HepG2 (cell line): ENCODE data around the gene KLHL17. TPM values are rescaled to one million over a fixed set of nuclear protein-coding genes. Genes with fewer than 3 reads are reported as not detected.

Source experiments
- ARNT ChIP-seq: fragments of 450-650 bp; IDR thresholded peaks from 2 replicates; pipeline ENCODE4 v1.6.1; 2017
- CBX5 ChIP-seq: sonication (generic); formaldehyde crosslinking; IDR thresholded peaks from 2 replicates; pipeline ENCODE4 v1.4.0; 2020; ENCODE audit warnings: missing genetic modification reagents, borderline replicate concordance
- CTCF ChIP-seq: sonication (generic); formaldehyde crosslinking; IDR thresholded peaks from 2 replicates; pipeline ENCODE4 v1.5.0; 2020; ENCODE audit warnings: mild to moderate bottlenecking, missing genetic modification reagents, moderate library complexity
- FOXA1 ChIP-seq, 2 experiments: fragments of 450-650 bp in 1 of 2; sonication (generic) in 1 of 2; formaldehyde crosslinking in 1 of 2; IDR thresholded peaks; 2 replicates each; pipeline versions ENCODE4 v1.4.0 to v1.6.1; 2016 to 2020; ENCODE audit warnings: missing genetic modification reagents in 1 of 2
- FOXP1 ChIP-seq, 2 experiments: fragments of 450-650 bp in 1 of 2; IDR thresholded peaks; 2 replicates each; pipeline ENCODE4 v1.6.1; 2017 to 2018; ENCODE audit warnings: antibody characterized with exemption in 1 of 2
- HMG20B ChIP-seq: conservative IDR thresholded peaks from 2 replicates; pipeline ENCODE4 v1.6.1; 2016; ENCODE audit warnings: missing genetic modification reagents, missing compliant biosample characterization
- HNF1A ChIP-seq, 2 experiments: sonication (generic) in 1 of 2; formaldehyde crosslinking in 1 of 2; IDR thresholded peaks; 2 replicates each; pipeline versions ENCODE4 v1.4.0 to v1.6.1; 2016 to 2020; ENCODE audit warnings: borderline replicate concordance in 1 of 2, low read depth in 1 of 2, mild to moderate bottlenecking in 1 of 2, missing genetic modification reagents in 1 of 2
- HNRNPK ChIP-seq: fragments of 200-400 bp; formaldehyde crosslinking; IDR thresholded peaks from 2 replicates; pipeline ENCODE4 v1.6.1; 2018; ENCODE audit warnings: low read length, low read depth, moderate library complexity, mild to moderate bottlenecking; ENCODE audit not compliant: poor library complexity, severe bottlenecking
- HNRNPLL ChIP-seq: fragments of 200-400 bp; formaldehyde crosslinking; IDR thresholded peaks from 2 replicates; pipeline ENCODE4 v1.6.1; 2017; ENCODE audit warnings: mild to moderate bottlenecking, low read depth, low read length; ENCODE audit not compliant: poor library complexity, severe bottlenecking
- MIXL1 ChIP-seq: IDR thresholded peaks from 2 replicates; pipeline ENCODE4 v1.6.1; 2016
- NFE2L1 ChIP-seq: sonication (generic); formaldehyde crosslinking; IDR thresholded peaks from 2 replicates; pipeline ENCODE4 v1.4.0; 2020; ENCODE audit warnings: missing genetic modification reagents, mild to moderate bottlenecking, borderline replicate concordance
- RFX5 ChIP-seq: IDR thresholded peaks from 2 replicates; pipeline ENCODE4 v1.6.1; 2011; ENCODE audit warnings: low read depth, low read length, improper control_type of control experiment
- SOX5 ChIP-seq: IDR thresholded peaks from 2 replicates; pipeline ENCODE4 v1.6.1; 2016; ENCODE audit warnings: borderline replicate concordance
- SPEN ChIP-seq: sonication (generic); formaldehyde crosslinking; IDR thresholded peaks from 2 replicates; pipeline ENCODE4 v1.5.1; 2020; ENCODE audit warnings: low read depth, mild to moderate bottlenecking, missing genetic modification reagents
- ZFP1 ChIP-seq: IDR thresholded peaks from 2 replicates; pipeline ENCODE4 v1.6.1; 2016
- ZNF136 ChIP-seq: sonication (generic); formaldehyde crosslinking; IDR thresholded peaks from 2 replicates; pipeline ENCODE4 v1.8.1; 2022; ENCODE audit warnings: low read depth, mild to moderate bottlenecking, moderate library complexity, missing genetic modification reagents
- ZNF337 ChIP-seq: sonication (generic); formaldehyde crosslinking; IDR thresholded peaks from 2 replicates; pipeline ENCODE4 v1.5.1; 2020; ENCODE audit warnings: missing genetic modification reagents, low read depth, mild to moderate bottlenecking, borderline replicate concordance
- ZNF441 ChIP-seq: sonication (generic); formaldehyde crosslinking; IDR thresholded peaks from 2 replicates; pipeline ENCODE4 v1.7.0; 2021; ENCODE audit warnings: missing genetic modification reagents, borderline replicate concordance
- ZNF576 ChIP-seq: sonication (generic); formaldehyde crosslinking; IDR thresholded peaks from 2 replicates; pipeline ENCODE4 v1.4.0; 2020; ENCODE audit warnings: mild to moderate bottlenecking, missing genetic modification reagents
- ZNF614 ChIP-seq: IDR thresholded peaks from 2 replicates; pipeline ENCODE4 v1.6.1; 2018; ENCODE audit warnings: missing biosample characterization, missing genetic modification reagents, inconsistent platforms, borderline replicate concordance
- ZNF737 ChIP-seq: sonication (generic); formaldehyde crosslinking; IDR thresholded peaks from 2 replicates; pipeline ENCODE4 v1.5.0; 2020; ENCODE audit warnings: missing genetic modification reagents, mild to moderate bottlenecking, borderline replicate concordance
- ZNF841 ChIP-seq: sonication (generic); formaldehyde crosslinking; IDR thresholded peaks from 2 replicates; pipeline ENCODE4 v1.8.1; 2023; ENCODE audit warnings: missing genetic modification reagents, borderline replicate concordance
- polyA plus RNA-seq, 8 experiments: library from polyadenylated mRNA; depleted of rRNA in 3 of 8; stranded (reverse) in 7 of 8; unstranded in 1 of 8; fragments of >200 nt; fragmentation: Illumina TruSeq in 4 of 8; extraction: Trizol in 4 of 8; gene quantifications; 2 replicates each; pipeline versions ENCODE4 v1.2.1 to v1.2.3, GENCODE V29; 2011 to 2016; ENCODE audit warnings: low read depth in 4 of 8, missing spikeins in 1 of 8, mixed read lengths in 1 of 8; ENCODE audit not compliant: insufficient read depth in 1 of 8
- total RNA-seq, 5 experiments: library from RNA; depleted of rRNA; stranded (reverse); fragments of >200 nt; fragmentation: Illumina TruSeq; extraction: Trizol; gene quantifications; 2 replicates each; pipeline ENCODE4 v1.2.3, GENCODE V29; 2016; ENCODE audit warnings: low read depth in 1 of 5

KLHL17 gene
- total and polyA plus RNA-seq, 2 of the 13 experiments (the other 11 are each of a cell fraction or from before 2014, with no cell fraction given) = 9.3 to 24.7 TPM

- TF ChIP-seq ZNF737 (CRISPR knock-in tag) (peak; percentile 68; the same call in 1 of the 2 replicates), CTCF (CRISPR knock-in tag) (peak; percentile 25), HNRNPLL (peak; percentile 36), FOXP1 (IDR thresholded peaks at IDR 0.05) (no peak), FOXP1 (CRISPR knock-in tag; IDR thresholded peaks at IDR 0.05) (peak; percentile 43), SOX5 (peak; percentile 66; the same call in 1 of the 2 replicates), ZNF337 (no peak), ZNF136 (no peak), MIXL1 (CRISPR knock-in tag) (peak; percentile 80), ZNF441 (CRISPR knock-in tag) (peak; percentile 14; the same call in 1 of the 2 replicates), HNF1A (IDR thresholded peaks at IDR 0.05; ENCODE audit: low read depth) (peak; percentile 10; the same call in 1 of the 2 replicates), HNF1A (CRISPR knock-in tag; IDR thresholded peaks at IDR 0.05; ENCODE audit: borderline replicate concordance) (peak; percentile 80; the same call in 1 of the 2 replicates), ZNF841 (CRISPR knock-in tag) (no peak), RFX5 (no peak), ZNF576 (CRISPR knock-in tag) (no peak), ZNF614 (CRISPR knock-in tag) (peak; percentile 94), ZFP1 (CRISPR knock-in tag) (no peak), HMG20B (CRISPR knock-in tag) (no peak; the same call in 1 of the 2 replicates), NFE2L1 (CRISPR knock-in tag) (0 out of 2 replicates have a peak, but pooled peaks have one; percentile 34), ARNT (no peak), FOXA1 (IDR thresholded peaks at IDR 0.05) (no peak), FOXA1 (CRISPR knock-in tag; IDR thresholded peaks at IDR 0.05) (peak; percentile 55; the same call in 1 of the 2 replicates), CBX5 (CRISPR knock-in tag) (peak; percentile 60; the same call in 1 of the 2 replicates), SPEN (peak; percentile 97), HNRNPK (no peak)
Observed at GRCh38 chr1:1006305-1007159, 46.1 kb downstream of the KLHL17 start (continued).
